Vagina (tissue), 2 donors: ENCODE data around the gene KATNAL1.

Experiments used
- POLR2A ChIP-seq, 2 donors: fragments of 450-650 bp; IDR thresholded peaks; one replicate each; pipeline ENCODE4 v1.6.1; 2017; ENCODE audit warnings: antibody characterized with exemption in 2 of 2, mild to moderate bottlenecking in 2 of 2, moderate library complexity in 2 of 2
- TF ChIP-seq, protein P1 (sequence below), 3 experiments: fragments of 450-650 bp in 2 of 3; fragments of 200-600 bp in 1 of 3; sonication (generic) in 1 of 3; IDR thresholded peaks; one replicate each; pipeline ENCODE4 v1.5.1; 2017 to 2019; ENCODE audit warnings: antibody characterized with exemption in 3 of 3, mild to moderate bottlenecking in 2 of 3, moderate library complexity in 2 of 3

- TF ChIP-seq, protein P1, sequence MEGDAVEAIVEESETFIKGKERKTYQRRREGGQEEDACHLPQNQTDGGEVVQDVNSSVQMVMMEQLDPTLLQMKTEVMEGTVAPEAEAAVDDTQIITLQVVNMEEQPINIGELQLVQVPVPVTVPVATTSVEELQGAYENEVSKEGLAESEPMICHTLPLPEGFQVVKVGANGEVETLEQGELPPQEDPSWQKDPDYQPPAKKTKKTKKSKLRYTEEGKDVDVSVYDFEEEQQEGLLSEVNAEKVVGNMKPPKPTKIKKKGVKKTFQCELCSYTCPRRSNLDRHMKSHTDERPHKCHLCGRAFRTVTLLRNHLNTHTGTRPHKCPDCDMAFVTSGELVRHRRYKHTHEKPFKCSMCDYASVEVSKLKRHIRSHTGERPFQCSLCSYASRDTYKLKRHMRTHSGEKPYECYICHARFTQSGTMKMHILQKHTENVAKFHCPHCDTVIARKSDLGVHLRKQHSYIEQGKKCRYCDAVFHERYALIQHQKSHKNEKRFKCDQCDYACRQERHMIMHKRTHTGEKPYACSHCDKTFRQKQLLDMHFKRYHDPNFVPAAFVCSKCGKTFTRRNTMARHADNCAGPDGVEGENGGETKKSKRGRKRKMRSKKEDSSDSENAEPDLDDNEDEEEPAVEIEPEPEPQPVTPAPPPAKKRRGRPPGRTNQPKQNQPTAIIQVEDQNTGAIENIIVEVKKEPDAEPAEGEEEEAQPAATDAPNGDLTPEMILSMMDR (IDR thresholded peaks at IDR 0.05): no peak
- no peak for TF ChIP-seq POLR2A (IDR thresholded peaks at IDR 0.05)
Measured at GRCh38 chr13:30338331-30338851, 31.0 kb upstream of the KATNAL1 start.
